Endothelial cell of umbilical vein (primary cell): Measurements from ENCODE around the gene CP. TPM values are rescaled to one million over a fixed set of nuclear protein-coding genes. Genes with fewer than 3 reads are reported as not detected.

Experiments used
- BruUV-seq: library from RNA; stranded (reverse); fragments of 400-500 nt; replicated peaks from 2 replicates; lab custom pipeline; 2021; lab: Mats Ljungman, UMichigan
- CTCF ChIA-PET: fragments of 300-600, 350-600 bp; sonication (Branson Sonifier 250); formaldehyde crosslinking; loops from one replicate; lab custom pipeline; 2021; ENCODE audit warnings: antibody characterized with exemption, inconsistent platforms; lab: Charles Lee
- POLR2A ChIA-PET: fragments of 300-600, 350-600 bp; sonication (Branson Sonifier 250); formaldehyde crosslinking; loops from one replicate; lab custom pipeline; 2021; ENCODE audit warnings: antibody characterized with exemption, inconsistent platforms; lab: Charles Lee
- DNase-seq: peaks from one replicate; pipeline ENCODE4 v3.0.0-alpha.2; 2011; ENCODE audit warnings: low read depth, low spot score
- FAIRE-seq: peaks from 2 replicates; lab custom pipeline; 2011; peaks lifted over from hg19 to GRCh38; lab: Jason Lieb, UNC
- H2AFZ ChIP-seq: 2 replicates; pipeline ENCODE4 v1.6.0; 2012; ENCODE audit warnings: low read depth, low read length, control low read depth, inconsistent platforms
- H3K27ac ChIP-seq: 2 replicates; pipeline ENCODE4 v1.5.1; 2011; ENCODE audit warnings: low read depth, mild to moderate bottlenecking, control low read depth, low read length, moderate library complexity; ENCODE audit not compliant: insufficient read depth
- H3K27me3 ChIP-seq, 2 experiments: 2 replicates each; pipeline versions ENCODE4 v1.6.0 to v1.6.1; 2011; ENCODE audit warnings: low read length in 2 of 2, mixed read lengths in 1 of 2; ENCODE audit not compliant: control insufficient read depth in 2 of 2, insufficient read depth in 2 of 2
- H3K36me3 ChIP-seq, 2 experiments: 2 replicates in 1 of 2; 3 replicates in 1 of 2; pipeline ENCODE4 v1.5.1; 2011; ENCODE audit warnings: low read length in 2 of 2, mild to moderate bottlenecking in 1 of 2, moderate library complexity in 1 of 2; ENCODE audit not compliant: control insufficient read depth in 2 of 2, insufficient read depth in 2 of 2; ENCODE audit errors: extremely low read depth in 1 of 2
- H3K4me1 ChIP-seq: 3 replicates; pipeline ENCODE4 v1.5.1; 2011; ENCODE audit warnings: mild to moderate bottlenecking, low read length; ENCODE audit not compliant: control insufficient read depth, insufficient read depth; ENCODE audit errors: extremely low read depth
- H3K4me2 ChIP-seq: 2 replicates; pipeline ENCODE4 v1.6.1; 2011; ENCODE audit warnings: low read length, control low read depth, mixed read lengths; ENCODE audit not compliant: insufficient read depth
- H3K4me3 ChIP-seq, 3 experiments: fragments of 200-600 bp in 1 of 3; sonication (generic), shearing (Covaris generic) in 1 of 3; replicated peaks in 1 of 3; 2 replicates each; pipeline ENCODE4 v1.5.1; 2011 to 2016; ENCODE audit warnings: control low read depth in 3 of 3, low read length in 3 of 3, mild to moderate bottlenecking in 2 of 3, inconsistent platforms in 1 of 3, low read depth in 1 of 3, moderate library complexity in 1 of 3; ENCODE audit not compliant: insufficient read depth in 1 of 3
- H3K79me2 ChIP-seq: 2 replicates; pipeline ENCODE4 v1.6.0; 2012; ENCODE audit warnings: low read length, inconsistent platforms; ENCODE audit not compliant: control insufficient read depth, insufficient read depth
- H3K9ac ChIP-seq: replicated peaks from 2 replicates; pipeline ENCODE3; 2011; ENCODE audit warnings: low read length, control low read depth; ENCODE audit not compliant: insufficient read depth; ENCODE audit errors: extremely low read depth
- H3K9me1 ChIP-seq: replicated peaks from 3 replicates; pipeline ENCODE4 v1.6.0; 2011; ENCODE audit warnings: mild to moderate bottlenecking, low read length; ENCODE audit not compliant: control insufficient read depth, insufficient read depth; ENCODE audit errors: extremely low read depth
- H3K9me3 ChIP-seq: replicated peaks from 2 replicates; pipeline ENCODE4 v1.5.1; 2012; ENCODE audit warnings: low read length, inconsistent platforms; ENCODE audit not compliant: control insufficient read depth, insufficient read depth
- H4K20me1 ChIP-seq: replicated peaks from 2 replicates; pipeline ENCODE3; 2011; ENCODE audit warnings: mild to moderate bottlenecking, low read length; ENCODE audit not compliant: control insufficient read depth, insufficient read depth; ENCODE audit errors: extremely low read depth
- EZH2 ChIP-seq: IDR thresholded peaks from 2 replicates; pipeline ENCODE4 v1.6.1; 2012; ENCODE audit warnings: borderline replicate concordance, low read depth, mild to moderate bottlenecking, moderate library complexity, low read length, inconsistent platforms; ENCODE audit not compliant: severe bottlenecking
- FOS ChIP-seq: IDR thresholded peaks from 2 replicates; pipeline ENCODE4 v1.6.1; 2011; ENCODE audit warnings: mild to moderate bottlenecking, low read length, moderate library complexity, borderline replicate concordance; ENCODE audit not compliant: insufficient read depth
- GATA2 ChIP-seq: IDR thresholded peaks from 2 replicates; pipeline ENCODE4 v1.7.0; 2011; ENCODE audit warnings: low read depth, mild to moderate bottlenecking, moderate library complexity, mixed read lengths, low read length; ENCODE audit not compliant: insufficient read length, insufficient read depth
- JUN ChIP-seq: IDR thresholded peaks from 2 replicates; pipeline ENCODE4 v1.6.1; 2011; ENCODE audit warnings: borderline replicate concordance, low read depth; ENCODE audit not compliant: insufficient read length, insufficient read depth
- MYC ChIP-seq: IDR thresholded peaks from one replicate; pipeline ENCODE4 v1.6.1; 2011; ENCODE audit warnings: mild to moderate bottlenecking, low read depth, low read length
- POLR2A ChIP-seq: IDR thresholded peaks from 2 replicates; pipeline ENCODE4 v1.6.1; 2012; ENCODE audit warnings: low read depth, mild to moderate bottlenecking, control low read depth, low read length
- POLR2AphosphoS5 ChIP-seq: IDR thresholded peaks from 2 replicates; pipeline ENCODE4 v1.6.1; 2012; ENCODE audit warnings: low read depth, mild to moderate bottlenecking, control low read depth, low read length, moderate library complexity; ENCODE audit not compliant: insufficient read depth
- dilution Hi-C: fragments of 300-500 bp; cut with MboI; formaldehyde crosslinking; loops from one replicate; pipeline ENCODE4 v1.15.0; 2019; ENCODE audit warnings: low sequenced_read_pairs; ENCODE audit not compliant: extremely low pct_ligation_motif_present
- intact Hi-C: fragments of 100-400 bp; cut with micrococcal nuclease; formaldehyde crosslinking; loops from one replicate; pipeline ENCODE4 v1.10.0; 2022
- polyA plus RNA-seq, 4 experiments: library from polyadenylated mRNA; depleted of rRNA in 3 of 4; stranded (reverse) in 3 of 4; unstranded in 1 of 4; fragments of >200 nt; gene quantifications; 2 replicates each; pipeline versions ENCODE4 v1.2.1 to v1.2.3, GENCODE V29; 2011 to 2012; ENCODE audit warnings: missing spikeins in 1 of 4
- total RNA-seq: library from RNA; stranded (reverse); gene quantifications from 2 replicates; pipeline ENCODE4 v1.2.3, GENCODE V29; 2021
- TF ChIP-seq, protein P1 (sequence below): IDR thresholded peaks from 2 replicates; pipeline ENCODE4 v1.6.1; 2011; ENCODE audit not compliant: insufficient read depth, insufficient read length
- TF ChIP-seq, protein P2 (sequence below), 2 donors: IDR thresholded peaks; 1 replicate in 1 of 2; 2 replicates in 1 of 2; pipeline ENCODE4 v1.5.1; 2011; ENCODE audit warnings: low read length in 2 of 2, mild to moderate bottlenecking in 2 of 2, moderate library complexity in 2 of 2, control low read depth in 1 of 2, inconsistent platforms in 1 of 2, low read depth in 1 of 2; ENCODE audit not compliant: insufficient read depth in 1 of 2; ENCODE audit errors: extremely low read depth in 1 of 2

The CP gene
- total and polyA plus RNA-seq, 2 donors (not counting 3 experiments of a cell fraction or from before 2014, with no cell fraction given): not detected

- no TSS peak for BruUV-seq
- H3K4me1 ChIP-seq: peaks cover 7% of the 10 kb centered on the region
- H3K27ac ChIP-seq: peak overlapping the region; percentile 30
- H3K27me3 ChIP-seq: peaks cover 0 to 1% of the 10 kb centered on the region in 2 experiments
- POLR2A ChIA-PET: interaction anchor here (0.9 kb wide), 1 partner anchor 173 kb away, joined by 5 read pairs; no protein-coding TSS in a partner anchor
- FAIRE-seq (peak; percentile 60), DNase-seq (no peak)
- peak overlapping the region; percentile 96 for H2AFZ ChIP-seq
- no peaks in the 10 kb centered on the region for H3K9me1 ChIP-seq
- peaks cover 2% of the 10 kb centered on the region for H3K79me2 ChIP-seq
- H3K9me3 ChIP-seq: no peaks in the 10 kb centered on the region
- CTCF ChIA-PET: interaction anchor here (1.2 to 2.8 kb wide), 6 partner anchors 8 to 360 kb away, joined by 3 to 30 read pairs (median 6); partner anchors contain the start of gene TM4SF18
- no peak for TF ChIP-seq FOS
- TF ChIP-seq GATA2: no peak
- no peak for TF ChIP-seq POLR2A
- no peak for TF ChIP-seq MYC
- TF ChIP-seq, protein P1, sequence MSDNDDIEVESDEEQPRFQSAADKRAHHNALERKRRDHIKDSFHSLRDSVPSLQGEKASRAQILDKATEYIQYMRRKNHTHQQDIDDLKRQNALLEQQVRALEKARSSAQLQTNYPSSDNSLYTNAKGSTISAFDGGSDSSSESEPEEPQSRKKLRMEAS: no peak
- no peak for TF ChIP-seq POLR2AphosphoS5
- TF ChIP-seq, protein P2, sequence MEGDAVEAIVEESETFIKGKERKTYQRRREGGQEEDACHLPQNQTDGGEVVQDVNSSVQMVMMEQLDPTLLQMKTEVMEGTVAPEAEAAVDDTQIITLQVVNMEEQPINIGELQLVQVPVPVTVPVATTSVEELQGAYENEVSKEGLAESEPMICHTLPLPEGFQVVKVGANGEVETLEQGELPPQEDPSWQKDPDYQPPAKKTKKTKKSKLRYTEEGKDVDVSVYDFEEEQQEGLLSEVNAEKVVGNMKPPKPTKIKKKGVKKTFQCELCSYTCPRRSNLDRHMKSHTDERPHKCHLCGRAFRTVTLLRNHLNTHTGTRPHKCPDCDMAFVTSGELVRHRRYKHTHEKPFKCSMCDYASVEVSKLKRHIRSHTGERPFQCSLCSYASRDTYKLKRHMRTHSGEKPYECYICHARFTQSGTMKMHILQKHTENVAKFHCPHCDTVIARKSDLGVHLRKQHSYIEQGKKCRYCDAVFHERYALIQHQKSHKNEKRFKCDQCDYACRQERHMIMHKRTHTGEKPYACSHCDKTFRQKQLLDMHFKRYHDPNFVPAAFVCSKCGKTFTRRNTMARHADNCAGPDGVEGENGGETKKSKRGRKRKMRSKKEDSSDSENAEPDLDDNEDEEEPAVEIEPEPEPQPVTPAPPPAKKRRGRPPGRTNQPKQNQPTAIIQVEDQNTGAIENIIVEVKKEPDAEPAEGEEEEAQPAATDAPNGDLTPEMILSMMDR (IDR thresholded peaks at IDR 0.05; ENCODE audit: extremely low read depth in 1 of 2, insufficient read depth in 1 of 2, low read depth in 1 of 2, low read length in 2 of 2): no peak
- TF ChIP-seq JUN: no peak
- no peak for TF ChIP-seq EZH2
- H3K9ac ChIP-seq: peak overlapping the region; percentile 64
- H4K20me1 ChIP-seq: no peaks in the 10 kb centered on the region
- peak overlapping the region; percentile 53 to 85 (median 82) for H3K4me3 ChIP-seq
- intact Hi-C loops: loop anchor here (1.0 to 2.0 kb wide), 4 partner anchors 96 to 248 kb away; partner anchors contain the start of gene TM4SF1
- no peaks in the 10 kb centered on the region for H3K36me3 ChIP-seq
- dilution Hi-C loops: no loop called here
- H3K4me2 ChIP-seq: peak overlapping the region; percentile 91
Observed at GRCh38 chr3:149128821-149129220, 92.8 kb downstream of the CP start.
